Measurements from ENCODE around the gene NELFE. TPM values are rescaled to one million over a fixed set of nuclear protein-coding genes. Genes with fewer than 3 reads are reported as not detected.
"Not testable (repeated sequence)": the region's sequence is repeated elsewhere in the genome, so short reads cannot be mapped to it uniquely, and the experiment has no call there.

Gene NELFE
- total RNA-seq, 6 experiments from 2014 or later = 9.3 to 33.8 (median 18.3) TPM

- H3K9me3 ChIP-seq = no peaks in the 10 kb centered on the region
- peaks cover 0 to 27% (median 5%) of the 10 kb centered on the region in 4 donors for H3K4me1 ChIP-seq
- no peaks in the 10 kb centered on the region for H3K36me3 ChIP-seq
- TF ChIP-seq CTCF (IDR thresholded peaks at IDR 0.05) = no peak
- peak; percentile 69 for TF ChIP-seq POLR2A (IDR thresholded peaks at IDR 0.05)
- intact Hi-C loops (cut with DNase I) = no loop called here
- ATAC-seq (peak; percentile 39 to 76 (median 60)), DNase-seq (peak; percentile 42 to 86 (median 68))
- WGBS (ENCODE audit: insufficient coverage, low coverage, low lambda C conversion rate, missing lambda C conversion rate) = 0% methylated on average over 2 of the region's 3 CpGs
- H3K4me3 ChIP-seq = no peak overlapping the region
- H3K27me3 ChIP-seq = no peaks in the 10 kb centered on the region
- H3K27ac ChIP-seq = peak overlapping the region; percentile 58 to 83 (median 69)
Measured at GRCh38 chr6:31979238-31979898, 20.6 kb upstream of the NELFE start.

GRCh38 chr6:31978831-31979230 is 20.1 kb upstream of the NELFE start:
- peak in 2 of 3 donors; percentile 56 to 61 for DNase-seq
- peak overlapping the region; percentile 48 to 83 (median 49) for H3K27ac ChIP-seq
- no peaks in the 10 kb centered on the region for H3K36me3 ChIP-seq
- H3K27me3 ChIP-seq = no peaks in the 10 kb centered on the region
- peaks cover 0 to 27% (median 6%) of the 10 kb centered on the region in 4 donors for H3K4me1 ChIP-seq
- intact Hi-C loops (cut with DNase I) = no loop called here
- WGBS (ENCODE audit: insufficient coverage, low coverage, low lambda C conversion rate, missing lambda C conversion rate) = 52% methylated on average over 5 of the region's 5 CpGs
- ATAC-seq = peak in 2 of 4 donors; percentile 4 to 9
- H3K4me3 ChIP-seq = peak overlapping the region; percentile 8 to 24 (median 22)
- TF ChIP-seq CTCF (IDR thresholded peaks at IDR 0.05) (no peak), POLR2A (IDR thresholded peaks at IDR 0.05) (no peak)
- H3K9me3 ChIP-seq = no peaks in the 10 kb centered on the region

GRCh38 chr6:31977816-31978431 is 19.2 kb upstream of the NELFE start:
- DNase-seq (no peak), ATAC-seq (peak in 1 of 4 donors; percentile 5)
- H3K27ac ChIP-seq = peak overlapping the region; percentile 48 to 83 (median 49)
- peaks cover 0 to 34% (median 10%) of the 10 kb centered on the region in 4 donors for H3K4me1 ChIP-seq
- intact Hi-C loops (cut with DNase I) = no loop called here
- no peaks in the 10 kb centered on the region for H3K27me3 ChIP-seq
- no peaks in the 10 kb centered on the region for H3K9me3 ChIP-seq
- WGBS (ENCODE audit: insufficient coverage, low coverage, low lambda C conversion rate, missing lambda C conversion rate) = 50% methylated on average over 11 of the region's 12 CpGs
- peak overlapping the region; percentile 8 to 24 (median 22) for H3K4me3 ChIP-seq
- TF ChIP-seq POLR2A (IDR thresholded peaks at IDR 0.05) (peak; percentile 37), CTCF (IDR thresholded peaks at IDR 0.05) (no peak)
- no peaks in the 10 kb centered on the region for H3K36me3 ChIP-seq

- WGBS (ENCODE audit: insufficient coverage, low coverage, low lambda C conversion rate, missing lambda C conversion rate) = 70% methylated on average over 2 of the region's 30 CpGs
- H3K36me3 ChIP-seq; intact Hi-C loops (cut with DNase I); H3K4me3 ChIP-seq; H3K9me3 ChIP-seq; H3K27me3 ChIP-seq; ATAC-seq; H3K27ac ChIP-seq: not testable (repeated sequence)
- H3K4me1 ChIP-seq = peaks cover 0 to 43% (median 12%) of the 10 kb centered on the region in 4 donors
- peak in 2 of 3 donors; percentile 14 to 53 for DNase-seq
Measured at GRCh38 chr6:31976065-31976464, 17.3 kb upstream of the NELFE start.

Data from right lobe of liver (tissue), 6 donors.